SJSA1 (cell line): ENCODE measurements around the gene SH3RF2. TPM values are rescaled to one million over a fixed set of nuclear protein-coding genes. Genes with fewer than 3 reads are reported as not detected.
A peak's percentile ranks its signal among the peaks of the same experiment; 100 is the strongest.
"Not testable (repeated sequence)": the region's sequence is repeated elsewhere in the genome, so short reads cannot be mapped to it uniquely, and the experiment has no call there.

Source experiments
- DNase-seq, 2 experiments: peaks; one replicate each; pipeline ENCODE4 v3.0.0-alpha.2; 2015 to 2020; ENCODE audit warnings: low spot score in 2 of 2, low read depth in 1 of 2
- H3K27ac ChIP-seq: fragments of 250-450 bp; sonication (Bioruptor Pico); 2 replicates; pipeline ENCODE4 v1.5.1; 2020; ENCODE audit warnings: mild to moderate bottlenecking, moderate library complexity
- H3K27me3 ChIP-seq: fragments of 250-450 bp; sonication (Bioruptor Pico); replicated peaks from 2 replicates; pipeline ENCODE4 v1.5.1; 2020; ENCODE audit warnings: mild to moderate bottlenecking, moderate library complexity
- H3K36me3 ChIP-seq: fragments of 250-450 bp; sonication (Bioruptor Pico); 2 replicates; pipeline ENCODE4 v1.5.1; 2020; ENCODE audit warnings: mild to moderate bottlenecking
- H3K4me1 ChIP-seq: fragments of 250-450 bp; sonication (Bioruptor Pico); replicated peaks from 2 replicates; pipeline ENCODE4 v1.6.1; 2021; ENCODE audit warnings: mild to moderate bottlenecking
- H3K4me3 ChIP-seq: fragments of 250-450 bp; sonication (Bioruptor Pico); 2 replicates; pipeline ENCODE4 v1.5.1; 2020; ENCODE audit warnings: mild to moderate bottlenecking
- H3K9me3 ChIP-seq: fragments of 250-450 bp; sonication (Bioruptor Pico); replicated peaks from 2 replicates; pipeline ENCODE4 v1.5.1; 2020; ENCODE audit warnings: mild to moderate bottlenecking
- total RNA-seq: library from RNA; depleted of rRNA; stranded (reverse); fragments of >200 nt; shearing (Covaris generic); gene quantifications from 2 replicates; pipeline ENCODE4 v1.2.3, GENCODE V29; 2014

Gene SH3RF2
- total RNA-seq, 1 experiment from 2014 or later, result 23.1 TPM

GRCh38 chr5:145947581-145947980 lies 11.2 kb downstream of the SH3RF2 start:
- H3K9me3 ChIP-seq, result no peaks in the 10 kb centered on the region
- no peak for DNase-seq
- H3K4me3 ChIP-seq, result no peak overlapping the region
- H3K27me3 ChIP-seq, result no peaks in the 10 kb centered on the region
- peaks cover 45% of the 10 kb centered on the region for H3K36me3 ChIP-seq
- peaks cover 43% of the 10 kb centered on the region for H3K4me1 ChIP-seq
- peak overlapping the region; percentile 77 for H3K27ac ChIP-seq

GRCh38 chr5:145948047-145948446 lies 11.7 kb downstream of the SH3RF2 start:
- Histone ChIP-seq H3K4me3 (no peak overlapping the region), H3K4me1 (peaks cover 42% of the 10 kb centered on the region), H3K27ac (no peak overlapping the region; the same call in 1 of the 2 replicates), H3K36me3 (peaks cover 48% of the 10 kb centered on the region), H3K9me3 (no peaks in the 10 kb centered on the region), H3K27me3 (no peaks in the 10 kb centered on the region)
- DNase-seq, result no peak

- H3K36me3 ChIP-seq, result peaks cover 54% of the 10 kb centered on the region
- H3K27me3 ChIP-seq, result no peaks in the 10 kb centered on the region
- no peaks in the 10 kb centered on the region for H3K9me3 ChIP-seq
- peaks cover 35% of the 10 kb centered on the region for H3K4me1 ChIP-seq
- DNase-seq, result no peak
- H3K4me3 ChIP-seq, result no peak overlapping the region
- H3K27ac ChIP-seq, result no peak overlapping the region
These were observed 12.5 kb downstream of the SH3RF2 start for GRCh38 chr5:145948921-145949320.

GRCh38 chr5:145949474-145949873 lies 13.1 kb downstream of the SH3RF2 start:
- no peak for DNase-seq

GRCh38 chr5:145951071-145951470 lies 14.7 kb downstream of the SH3RF2 start:
- H3K9me3 ChIP-seq, result no peaks in the 10 kb centered on the region
- H3K36me3 ChIP-seq, result peaks cover 62% of the 10 kb centered on the region
- H3K4me3 ChIP-seq, result no peak overlapping the region
- H3K4me1 ChIP-seq, result peaks cover 17% of the 10 kb centered on the region
- no peak overlapping the region for H3K27ac ChIP-seq
- no peaks in the 10 kb centered on the region for H3K27me3 ChIP-seq
- DNase-seq, result no peak

More at GRCh38 chr5:145949474-145949873, 13.1 kb downstream of the SH3RF2 start:
- no peaks in the 10 kb centered on the region for H3K9me3 ChIP-seq
- H3K4me3 ChIP-seq, result no peak overlapping the region
- no peak overlapping the region for H3K27ac ChIP-seq
- H3K36me3 ChIP-seq, result peaks cover 57% of the 10 kb centered on the region
- no peaks in the 10 kb centered on the region for H3K27me3 ChIP-seq
- H3K4me1 ChIP-seq, result peaks cover 33% of the 10 kb centered on the region

GRCh38 chr5:145953202-145953601 lies 16.8 kb downstream of the SH3RF2 start:
- Histone ChIP-seq H3K4me1 (no peaks in the 10 kb centered on the region; the same call in 1 of the 2 replicates), H3K27ac (no peak overlapping the region), H3K27me3 (no peaks in the 10 kb centered on the region), H3K9me3 (no peaks in the 10 kb centered on the region), H3K4me3 (no peak overlapping the region), H3K36me3 (peaks cover 52% of the 10 kb centered on the region)
- DNase-seq, result no peak

GRCh38 chr5:145954140-145954539 lies 17.8 kb downstream of the SH3RF2 start:
- not testable (repeated sequence) for H3K4me3 ChIP-seq, DNase-seq, H3K4me1 ChIP-seq, H3K9me3 ChIP-seq, H3K27ac ChIP-seq, H3K27me3 ChIP-seq
- H3K36me3 ChIP-seq, result peaks cover 50% of the 10 kb centered on the region

GRCh38 chr5:145957388-145957787 lies 21.0 kb downstream of the SH3RF2 start:
- Histone ChIP-seq H3K27ac (no peak overlapping the region), H3K4me1 (peaks cover 21% of the 10 kb centered on the region), H3K4me3 (no peak overlapping the region), H3K27me3 (no peaks in the 10 kb centered on the region), H3K36me3 (peaks cover 29% of the 10 kb centered on the region), H3K9me3 (no peaks in the 10 kb centered on the region)
- DNase-seq, result no peak

- DNase-seq, result no peak
- peaks cover 21% of the 10 kb centered on the region for H3K4me1 ChIP-seq
These were observed 22.1 kb downstream of the SH3RF2 start for GRCh38 chr5:145958436-145958835.

GRCh38 chr5:145960166-145960565 lies 23.8 kb downstream of the SH3RF2 start:
- Histone ChIP-seq H3K4me3 (no peak overlapping the region), H3K9me3 (no peaks in the 10 kb centered on the region), H3K27ac (no peak overlapping the region; the same call in 1 of the 2 replicates), H3K4me1 (peaks cover 21% of the 10 kb centered on the region), H3K27me3 (no peaks in the 10 kb centered on the region), H3K36me3 (peaks cover 19% of the 10 kb centered on the region)
- no peak for DNase-seq

More at GRCh38 chr5:145958436-145958835, 22.1 kb downstream of the SH3RF2 start:
- Histone ChIP-seq H3K4me3 (no peak overlapping the region), H3K9me3 (no peaks in the 10 kb centered on the region), H3K27me3 (no peaks in the 10 kb centered on the region), H3K27ac (no peak overlapping the region), H3K36me3 (peaks cover 24% of the 10 kb centered on the region)

GRCh38 chr5:145960848-145961600 lies 24.6 kb downstream of the SH3RF2 start:
- H3K36me3 ChIP-seq, result peaks cover 16% of the 10 kb centered on the region
- H3K27me3 ChIP-seq, result no peaks in the 10 kb centered on the region
- H3K27ac ChIP-seq, result no peak overlapping the region; the same call in 1 of the 2 replicates
- no peak overlapping the region for H3K4me3 ChIP-seq
- DNase-seq, result peak in 1 of 2 experiments; percentile 33
- no peaks in the 10 kb centered on the region for H3K9me3 ChIP-seq
- H3K4me1 ChIP-seq, result peaks cover 25% of the 10 kb centered on the region

GRCh38 chr5:145962001-145962400 lies 25.6 kb downstream of the SH3RF2 start:
- H3K27me3 ChIP-seq, result no peaks in the 10 kb centered on the region
- H3K4me3 ChIP-seq, result no peak overlapping the region
- DNase-seq, result no peak
- H3K9me3 ChIP-seq, result no peaks in the 10 kb centered on the region
- H3K36me3 ChIP-seq, result peaks cover 16% of the 10 kb centered on the region
- H3K27ac ChIP-seq, result no peak overlapping the region
- H3K4me1 ChIP-seq, result peaks cover 25% of the 10 kb centered on the region

GRCh38 chr5:145964008-145964407 lies 27.6 kb downstream of the SH3RF2 start:
- H3K27ac ChIP-seq, H3K27me3 ChIP-seq, H3K4me3 ChIP-seq, DNase-seq, H3K9me3 ChIP-seq: not testable (repeated sequence)
- Histone ChIP-seq H3K4me1 (peaks cover 25% of the 10 kb centered on the region), H3K36me3 (peaks cover 16% of the 10 kb centered on the region)

- peaks cover 17% of the 10 kb centered on the region for H3K4me1 ChIP-seq
- no peaks in the 10 kb centered on the region for H3K9me3 ChIP-seq
- no peak overlapping the region for H3K27ac ChIP-seq
- H3K36me3 ChIP-seq, result peaks cover 16% of the 10 kb centered on the region
- no peak overlapping the region for H3K4me3 ChIP-seq
- no peaks in the 10 kb centered on the region for H3K27me3 ChIP-seq
- no peak for DNase-seq
These were observed 29.4 kb downstream of the SH3RF2 start for GRCh38 chr5:145965804-145966203.
